Mammary epithelial cell (primary cell): ENCODE data around the gene ZKSCAN5.

Source experiments
- EZH2 ChIP-seq: IDR thresholded peaks from 2 replicates; pipeline ENCODE4 v1.6.1; 2012; ENCODE audit warnings: low read length, inconsistent platforms, borderline replicate concordance
- TF ChIP-seq, protein P1 (sequence below), 2 donors: IDR thresholded peaks in 1 of 2; conservative IDR thresholded peaks in 1 of 2; 2 replicates each; pipeline ENCODE4 v1.5.1; 2011 to 2012; ENCODE audit warnings: inconsistent platforms in 2 of 2, low read length in 2 of 2, mild to moderate bottlenecking in 2 of 2, control low read depth in 1 of 2, low read depth in 1 of 2; ENCODE audit not compliant: insufficient read depth in 1 of 2; ENCODE audit errors: extremely low read depth in 1 of 2

GRCh38 chr7:99472561-99473314 lies 31.7 kb upstream of the ZKSCAN5 start, which contains the start of gene ZNF789:
- TF ChIP-seq, protein P1, sequence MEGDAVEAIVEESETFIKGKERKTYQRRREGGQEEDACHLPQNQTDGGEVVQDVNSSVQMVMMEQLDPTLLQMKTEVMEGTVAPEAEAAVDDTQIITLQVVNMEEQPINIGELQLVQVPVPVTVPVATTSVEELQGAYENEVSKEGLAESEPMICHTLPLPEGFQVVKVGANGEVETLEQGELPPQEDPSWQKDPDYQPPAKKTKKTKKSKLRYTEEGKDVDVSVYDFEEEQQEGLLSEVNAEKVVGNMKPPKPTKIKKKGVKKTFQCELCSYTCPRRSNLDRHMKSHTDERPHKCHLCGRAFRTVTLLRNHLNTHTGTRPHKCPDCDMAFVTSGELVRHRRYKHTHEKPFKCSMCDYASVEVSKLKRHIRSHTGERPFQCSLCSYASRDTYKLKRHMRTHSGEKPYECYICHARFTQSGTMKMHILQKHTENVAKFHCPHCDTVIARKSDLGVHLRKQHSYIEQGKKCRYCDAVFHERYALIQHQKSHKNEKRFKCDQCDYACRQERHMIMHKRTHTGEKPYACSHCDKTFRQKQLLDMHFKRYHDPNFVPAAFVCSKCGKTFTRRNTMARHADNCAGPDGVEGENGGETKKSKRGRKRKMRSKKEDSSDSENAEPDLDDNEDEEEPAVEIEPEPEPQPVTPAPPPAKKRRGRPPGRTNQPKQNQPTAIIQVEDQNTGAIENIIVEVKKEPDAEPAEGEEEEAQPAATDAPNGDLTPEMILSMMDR (conservative IDR thresholded peaks at IDR 0.05 in 1 of 2, IDR thresholded peaks at IDR 0.05 in 1 of 2; ENCODE audit: extremely low read depth in 1 of 2, insufficient read depth in 1 of 2, low read depth in 1 of 2, low read length in 2 of 2): no peak
- TF ChIP-seq EZH2: no peak
